ENCODE measurements around the gene SEPTIN5.

Gene SEPTIN5

DNA sequence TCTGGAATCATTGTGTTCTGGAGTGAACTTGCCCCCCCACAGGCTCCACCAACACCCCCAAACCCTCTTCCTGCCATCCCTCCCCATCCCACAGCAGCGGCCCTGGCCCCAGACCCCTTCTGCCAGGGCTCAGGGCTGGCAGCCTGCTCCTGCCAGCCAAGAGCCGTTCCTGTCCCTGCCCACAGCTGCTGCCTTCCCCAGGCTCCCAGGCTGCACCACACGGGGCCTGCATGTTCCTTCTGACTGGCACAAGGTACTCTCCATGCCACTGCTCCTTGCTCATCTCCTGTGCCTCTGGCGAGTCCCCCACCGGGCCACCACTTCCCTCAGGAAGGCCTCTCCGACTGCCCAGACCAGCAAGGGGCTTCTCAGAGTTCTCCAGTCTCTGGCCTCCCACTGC lies 14.0 kb downstream of the SEPTIN5 start:
- no peak overlapping the region for H3K4me3 ChIP-seq (replicated peaks; ENCODE audit: low read depth, low read length)
- TF ChIP-seq, protein P1, sequence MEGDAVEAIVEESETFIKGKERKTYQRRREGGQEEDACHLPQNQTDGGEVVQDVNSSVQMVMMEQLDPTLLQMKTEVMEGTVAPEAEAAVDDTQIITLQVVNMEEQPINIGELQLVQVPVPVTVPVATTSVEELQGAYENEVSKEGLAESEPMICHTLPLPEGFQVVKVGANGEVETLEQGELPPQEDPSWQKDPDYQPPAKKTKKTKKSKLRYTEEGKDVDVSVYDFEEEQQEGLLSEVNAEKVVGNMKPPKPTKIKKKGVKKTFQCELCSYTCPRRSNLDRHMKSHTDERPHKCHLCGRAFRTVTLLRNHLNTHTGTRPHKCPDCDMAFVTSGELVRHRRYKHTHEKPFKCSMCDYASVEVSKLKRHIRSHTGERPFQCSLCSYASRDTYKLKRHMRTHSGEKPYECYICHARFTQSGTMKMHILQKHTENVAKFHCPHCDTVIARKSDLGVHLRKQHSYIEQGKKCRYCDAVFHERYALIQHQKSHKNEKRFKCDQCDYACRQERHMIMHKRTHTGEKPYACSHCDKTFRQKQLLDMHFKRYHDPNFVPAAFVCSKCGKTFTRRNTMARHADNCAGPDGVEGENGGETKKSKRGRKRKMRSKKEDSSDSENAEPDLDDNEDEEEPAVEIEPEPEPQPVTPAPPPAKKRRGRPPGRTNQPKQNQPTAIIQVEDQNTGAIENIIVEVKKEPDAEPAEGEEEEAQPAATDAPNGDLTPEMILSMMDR (IDR thresholded peaks at IDR 0.05; ENCODE audit: low read length, missing control alignments): no peak
- no peak for DNase-seq (ENCODE audit: low read depth)

DNA sequence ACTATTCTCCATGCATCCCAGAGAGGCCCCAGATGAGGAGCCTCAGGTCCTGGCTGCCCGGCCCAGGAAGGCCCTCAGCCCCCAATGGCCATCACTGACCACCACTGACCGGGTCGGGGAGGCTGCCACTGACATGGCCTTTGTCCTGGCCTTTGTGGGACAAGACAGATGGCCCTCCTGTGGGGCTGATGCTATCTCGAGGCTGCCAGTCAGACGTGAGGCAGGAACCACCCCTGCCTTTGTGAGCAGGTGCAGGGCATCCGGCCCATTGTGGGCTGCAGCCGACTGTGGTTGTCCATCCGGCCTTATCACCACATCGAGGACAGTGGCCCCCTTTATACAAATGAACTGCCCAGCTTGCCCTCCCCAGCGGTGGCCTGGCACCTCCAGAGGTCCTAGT lies 14.5 kb downstream of the SEPTIN5 start:
- H3K4me3 ChIP-seq (replicated peaks; ENCODE audit: low read depth, low read length): no peak overlapping the region
- no peak for DNase-seq (ENCODE audit: low read depth)
- TF ChIP-seq, protein P1 (IDR thresholded peaks at IDR 0.05; ENCODE audit: low read length, missing control alignments): no peak

DNA sequence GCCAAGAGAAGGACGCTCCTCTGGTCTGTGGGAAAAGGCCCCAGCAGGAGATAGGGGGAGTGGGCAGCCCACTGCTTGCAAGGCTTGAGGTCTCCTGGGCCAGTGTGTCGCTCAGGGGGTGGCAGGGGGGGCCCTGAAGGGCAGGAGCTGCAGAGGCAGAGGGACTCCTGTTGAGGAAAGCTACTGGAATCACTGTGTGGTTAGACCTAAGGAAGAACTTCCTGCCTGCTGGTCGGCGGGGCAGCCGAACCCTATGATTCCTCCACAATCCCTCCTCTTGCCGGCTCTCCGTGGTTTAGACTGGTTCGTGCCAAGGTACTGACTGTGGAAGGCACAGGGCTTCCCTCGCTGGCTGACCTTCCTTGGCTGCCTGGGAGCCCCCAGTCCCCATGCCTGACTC lies 15.2 kb downstream of the SEPTIN5 start:
- TF ChIP-seq, protein P1 (IDR thresholded peaks at IDR 0.05; ENCODE audit: low read length, missing control alignments): no peak
- no peak for DNase-seq (ENCODE audit: low read depth)
- H3K4me3 ChIP-seq (replicated peaks; ENCODE audit: low read depth, low read length): no peak overlapping the region

DNA sequence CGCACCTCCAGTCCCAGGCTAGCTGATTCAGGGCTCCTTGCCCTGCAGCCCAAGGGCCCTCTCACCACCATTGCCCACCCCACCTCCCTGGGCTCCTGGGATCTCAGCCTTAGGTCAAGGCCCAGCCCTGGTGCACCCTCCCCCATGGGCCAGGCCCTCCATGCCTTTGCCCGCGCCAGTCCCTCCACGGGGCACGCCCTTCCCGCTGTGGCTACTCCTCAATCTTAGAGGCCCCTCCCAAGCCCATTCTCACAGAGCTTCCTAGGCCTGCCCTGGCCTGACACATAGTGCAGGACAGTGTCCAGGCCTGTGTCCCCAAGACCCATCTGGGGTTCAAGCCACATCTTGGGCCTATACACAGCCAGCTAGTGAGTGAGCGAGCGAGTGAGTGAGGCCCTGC lies 15.9 kb downstream of the SEPTIN5 start:
- TF ChIP-seq, protein P1 (IDR thresholded peaks at IDR 0.05; ENCODE audit: low read length, missing control alignments): no peak
- no peak overlapping the region for H3K4me3 ChIP-seq (replicated peaks; ENCODE audit: low read depth, low read length)
- DNase-seq (ENCODE audit: low read depth): no peak

DNA sequence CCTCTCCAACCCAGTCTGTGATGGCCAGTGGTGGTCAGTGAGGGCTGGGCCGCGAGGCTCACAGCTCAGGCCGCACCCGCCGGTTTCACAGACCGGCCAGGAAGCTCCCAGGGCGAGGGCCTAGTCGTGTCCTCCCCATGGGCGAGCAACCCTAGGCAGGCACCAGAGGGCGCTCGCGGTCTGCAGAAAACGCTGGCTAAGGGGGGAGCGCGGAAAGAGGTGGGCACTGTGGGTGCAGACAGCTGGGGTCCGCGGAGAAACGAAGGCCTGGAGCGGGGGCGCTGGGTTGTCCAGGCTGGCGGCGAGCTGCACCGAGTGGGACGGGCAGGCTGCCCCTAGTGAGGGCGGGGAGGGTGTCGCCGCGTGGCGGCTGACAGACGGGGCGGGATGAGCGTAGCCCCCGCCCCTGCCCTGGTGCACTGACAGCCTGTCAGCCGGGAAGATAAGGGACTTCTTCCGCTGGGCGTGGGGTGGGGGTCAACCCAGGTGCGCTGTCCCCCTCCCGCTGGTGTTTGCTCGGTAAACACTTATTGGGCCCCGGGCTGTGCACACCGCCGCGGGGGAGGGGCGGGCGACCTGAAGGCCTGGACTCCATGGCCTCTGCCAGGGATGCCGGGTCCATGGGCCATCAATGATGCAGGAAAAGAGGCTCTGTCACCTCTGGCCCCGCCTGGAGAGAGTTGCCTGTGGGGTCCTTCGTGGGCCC lies 16.5 kb downstream of the SEPTIN5 start:
- peak; percentile 79 for DNase-seq (ENCODE audit: low read depth)
- TF ChIP-seq, protein P1 (IDR thresholded peaks at IDR 0.05; ENCODE audit: low read length, missing control alignments): peak; percentile 82
- H3K4me3 ChIP-seq (replicated peaks; ENCODE audit: low read depth, low read length): peak overlapping the region; percentile 47

DNA sequence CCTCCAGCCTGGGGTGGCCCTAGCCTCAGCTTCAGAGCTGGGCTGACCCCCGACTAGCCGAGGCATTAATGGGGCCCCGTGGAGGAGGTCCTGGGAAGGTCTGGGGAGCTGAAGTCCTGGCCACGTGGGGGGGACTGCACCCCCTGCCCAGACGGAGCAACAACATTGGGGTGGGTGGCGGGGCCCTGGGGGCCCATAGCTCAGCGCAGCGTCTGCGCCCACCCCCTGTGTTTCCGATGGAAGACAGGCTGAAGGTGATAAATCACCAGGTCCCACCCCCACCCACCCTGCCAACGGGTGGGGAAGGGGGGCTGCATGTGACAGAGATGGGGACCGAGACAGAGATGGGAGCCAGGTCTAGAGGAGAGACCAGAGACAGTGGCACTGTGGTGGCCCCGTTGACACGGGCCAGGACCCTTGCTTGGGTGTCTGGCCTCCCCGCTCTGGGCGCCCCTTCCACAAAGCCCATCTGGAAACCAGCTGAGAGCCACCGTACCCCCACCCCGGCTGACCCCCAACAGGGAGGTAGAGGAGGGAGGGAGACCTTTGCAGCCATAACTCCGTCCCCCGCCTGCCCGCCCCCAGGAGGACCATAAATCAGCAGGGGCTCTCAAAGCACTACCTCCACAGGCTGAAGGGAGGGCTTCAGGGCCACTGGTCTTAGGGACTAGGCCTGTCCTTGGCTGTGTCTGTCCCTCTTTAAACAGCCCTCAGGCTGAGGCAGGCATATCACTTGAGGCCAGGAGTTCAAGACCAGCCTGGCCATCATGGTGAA lies 17.2 kb downstream of the SEPTIN5 start:
- H3K4me3 ChIP-seq (replicated peaks; ENCODE audit: low read depth, low read length): no peak overlapping the region
- TF ChIP-seq, protein P1 (IDR thresholded peaks at IDR 0.05; ENCODE audit: low read length, missing control alignments): no peak
- no peak for DNase-seq (ENCODE audit: low read depth)

All from fibroblast of pulmonary artery (primary cell).